Adrenal gland (tissue), 5 donors: ENCODE results near the gene SRCAP.

Experiments
- CTCF ChIP-seq, 6 experiments: fragments of 450-650 bp in 4 of 6; fragments of 200-600 bp in 2 of 6; sonication (generic) in 1 of 6; IDR thresholded peaks; 1 replicate in 5 of 6; 2 replicates in 1 of 6; pipeline versions ENCODE4 v1.5.1 to v1.8.0; 2016 to 2021; ENCODE audit warnings: antibody characterized with exemption in 6 of 6, mild to moderate bottlenecking in 2 of 6, moderate library complexity in 1 of 6
- POLR2A ChIP-seq, 2 donors: fragments of 450-650 bp; IDR thresholded peaks; one replicate each; pipeline ENCODE4 v1.6.1; 2017; ENCODE audit warnings: antibody characterized with exemption in 2 of 2, mild to moderate bottlenecking in 2 of 2, moderate library complexity in 1 of 2
- donor health status: DM: no; HTN: no; CAD: no.

GRCh38 chr16:30745082-30745481 lies 46.1 kb downstream of the SRCAP start:
- TF ChIP-seq CTCF (IDR thresholded peaks at IDR 0.05) (no peak), POLR2A (IDR thresholded peaks at IDR 0.05) (no peak)
